ENCODE measurements around the gene HELZ.

GRCh38 chr17:67276075-67276474 lies 31.1 kb upstream of the HELZ start:
- no peak for TF ChIP-seq CTCF (IDR thresholded peaks at IDR 0.05; ENCODE audit: insufficient read depth, low read depth, low read length)
- no peak for TF ChIP-seq EZH2 (IDR thresholded peaks at IDR 0.05; ENCODE audit: insufficient read depth, low read length)
